ENCODE data around the gene COPRS. TPM values are rescaled to one million over a fixed set of nuclear protein-coding genes. Genes with fewer than 3 reads are reported as not detected.

The COPRS gene
- total and polyA plus RNA-seq, 2 of the 4 experiments (the other 2 are of a cell fraction), result 95.3 to 123 TPM

DNA sequence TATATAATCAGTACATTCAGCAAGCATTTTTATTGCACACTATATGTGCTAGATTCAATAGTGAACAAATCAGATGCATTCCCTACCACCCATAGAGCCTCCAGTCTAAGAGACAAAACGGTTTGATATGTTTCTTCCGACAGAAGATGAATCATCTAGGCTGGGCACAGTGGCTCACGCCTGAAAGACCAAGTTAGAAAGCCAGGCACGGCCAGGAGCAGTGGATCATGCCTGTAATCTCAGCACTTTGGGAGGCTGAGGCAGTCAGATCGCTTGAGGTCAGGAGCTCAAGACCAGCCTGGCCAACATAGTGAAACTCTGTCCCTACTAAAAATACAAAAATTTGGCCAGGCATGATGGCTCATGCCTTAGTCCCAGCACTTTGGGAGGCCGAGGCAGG, 18.3 kb upstream of the COPRS start:
- no peak for ATAC-seq (ENCODE audit: low read depth)
- H3K36me3 ChIP-seq (ENCODE audit: control insufficient read depth, insufficient read depth, low read length), result peaks cover 60% of the 10 kb centered on the region
- no peak overlapping the region for H2BK20ac ChIP-seq (ENCODE audit: low read depth, low read length)
- H4K5ac ChIP-seq (ENCODE audit: low read depth, low read length), result no peak overlapping the region
- no peak overlapping the region for H3K4me3 ChIP-seq (ENCODE audit: insufficient read depth, low read depth, low read length)
- H2BK15ac ChIP-seq (ENCODE audit: low read depth, low read length), result no peak overlapping the region
- dilution Hi-C loops (cut with HindIII; ENCODE audit: low sequenced_read_pairs, unreplicated experiment) (no loop called here), intact Hi-C loops (cut with micrococcal nuclease) (no loop called here), in situ Hi-C loops (cut with MboI; ENCODE audit: low sequenced_read_pairs) (no loop called here)
- H3K9me3 ChIP-seq (ENCODE audit: control insufficient read depth, insufficient read depth, low read length), result no peaks in the 10 kb centered on the region
- no peak overlapping the region for H3K18ac ChIP-seq (ENCODE audit: low read depth, low read length)
- ChIA-PET POLR2A (ENCODE audit: unreplicated experiment) (no interaction called here), CTCF (no interaction called here)
- H3K9ac ChIP-seq (ENCODE audit: low read depth, low read length), result no peak overlapping the region
- no TSS peak for BruUV-seq (replicated peaks)
- TF ChIP-seq MAZ (IDR thresholded peaks at IDR 0.05; ENCODE audit: borderline replicate concordance, low read depth, low read length) (no peak), POLR2A (IDR thresholded peaks at IDR 0.05; ENCODE audit: low read depth, low read length) (no peak), RFX5 (IDR thresholded peaks at IDR 0.05; ENCODE audit: low read depth, low read length) (no peak), CHD1 (IDR thresholded peaks at IDR 0.05; ENCODE audit: low read depth, low read length) (no peak), RAD21 (IDR thresholded peaks at IDR 0.05; ENCODE audit: low read length) (no peak), NFE2L2 (IDR thresholded peaks at IDR 0.05; ENCODE audit: low read depth, low read length) (no peak), MXI1 (IDR thresholded peaks at IDR 0.05; ENCODE audit: borderline replicate concordance, low read depth, low read length) (no peak), FOS (IDR thresholded peaks at IDR 0.05; ENCODE audit: low read depth, low read length) (no peak), CEBPB (IDR thresholded peaks at IDR 0.05; ENCODE audit: low read depth, low read length) (no peak), MAFK (IDR thresholded peaks at IDR 0.05; ENCODE audit: low read depth, low read length) (no peak), BHLHE40 (IDR thresholded peaks at IDR 0.05; ENCODE audit: low read depth, low read length) (no peak)
- TF ChIP-seq, protein P1, sequence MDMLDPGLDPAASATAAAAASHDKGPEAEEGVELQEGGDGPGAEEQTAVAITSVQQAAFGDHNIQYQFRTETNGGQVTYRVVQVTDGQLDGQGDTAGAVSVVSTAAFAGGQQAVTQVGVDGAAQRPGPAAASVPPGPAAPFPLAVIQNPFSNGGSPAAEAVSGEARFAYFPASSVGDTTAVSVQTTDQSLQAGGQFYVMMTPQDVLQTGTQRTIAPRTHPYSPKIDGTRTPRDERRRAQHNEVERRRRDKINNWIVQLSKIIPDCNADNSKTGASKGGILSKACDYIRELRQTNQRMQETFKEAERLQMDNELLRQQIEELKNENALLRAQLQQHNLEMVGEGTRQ (IDR thresholded peaks at IDR 0.05; ENCODE audit: low read depth, low read length), result no peak
- TF ChIP-seq, protein P2, sequence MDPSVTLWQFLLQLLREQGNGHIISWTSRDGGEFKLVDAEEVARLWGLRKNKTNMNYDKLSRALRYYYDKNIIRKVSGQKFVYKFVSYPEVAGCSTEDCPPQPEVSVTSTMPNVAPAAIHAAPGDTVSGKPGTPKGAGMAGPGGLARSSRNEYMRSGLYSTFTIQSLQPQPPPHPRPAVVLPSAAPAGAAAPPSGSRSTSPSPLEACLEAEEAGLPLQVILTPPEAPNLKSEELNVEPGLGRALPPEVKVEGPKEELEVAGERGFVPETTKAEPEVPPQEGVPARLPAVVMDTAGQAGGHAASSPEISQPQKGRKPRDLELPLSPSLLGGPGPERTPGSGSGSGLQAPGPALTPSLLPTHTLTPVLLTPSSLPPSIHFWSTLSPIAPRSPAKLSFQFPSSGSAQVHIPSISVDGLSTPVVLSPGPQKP (IDR thresholded peaks at IDR 0.05; ENCODE audit: borderline replicate concordance, low read depth, low read length), result no peak
- no peaks in the 10 kb centered on the region for H3K79me1 ChIP-seq (ENCODE audit: low read depth in 1 of 2, low read length in 2 of 2)
- H3K27me3 ChIP-seq (ENCODE audit: control insufficient read depth, insufficient read depth, low read length), result no peaks in the 10 kb centered on the region
- no peak overlapping the region for H3K56ac ChIP-seq (ENCODE audit: extremely low read depth, insufficient read depth, low read length)
- no peaks in the 10 kb centered on the region for H3K4me1 ChIP-seq (ENCODE audit: control insufficient read depth, insufficient read depth, low read length)
- no peak overlapping the region for H2BK120ac ChIP-seq (ENCODE audit: low read depth, low read length)
- no peak overlapping the region for H2BK5ac ChIP-seq (ENCODE audit: low read depth, low read length, poor library complexity, severe bottlenecking)
- H3K9me1 ChIP-seq (ENCODE audit: insufficient read depth, low read length), result no peaks in the 10 kb centered on the region
- H4K91ac ChIP-seq (ENCODE audit: insufficient read depth, low read depth, low read length), result no peak overlapping the region
- H3K14ac ChIP-seq (replicated peaks; ENCODE audit: low read depth, low read length), result no peak overlapping the region
- 85% methylated on average over 5 of the region's 6 CpGs; no CpG with 5 or more reads in 1 of the 2 experiments for WGBS, 2 experiments (ENCODE audit: extremely low coverage in 2 of 2, insufficient read length in 1 of 2)
- DNase-seq, result no peak
- H3K23ac ChIP-seq (ENCODE audit: low read depth, low read length), result no peak overlapping the region
- H3K4ac ChIP-seq (ENCODE audit: low read depth, low read length), result no peak overlapping the region
- no peak overlapping the region for H4K8ac ChIP-seq (ENCODE audit: low read depth in 2 of 2, low read length in 2 of 2)
- H3K4me2 ChIP-seq (ENCODE audit: low read depth, low read length), result no peak overlapping the region
- H2AK5ac ChIP-seq (ENCODE audit: low read depth, low read length), result no peak overlapping the region
- no peak overlapping the region for H2AK9ac ChIP-seq (replicated peaks; ENCODE audit: low read depth, low read length, poor library complexity)
- H2AFZ ChIP-seq (replicated peaks; ENCODE audit: low read length, poor library complexity), result no peak overlapping the region
- no peaks in the 10 kb centered on the region for H4K20me1 ChIP-seq (ENCODE audit: insufficient read depth, low read length)
- no peak overlapping the region for H3K27ac ChIP-seq (ENCODE audit: insufficient read depth, low read length)
